CD4-positive, alpha-beta memory T cell (primary cell): ENCODE results near the gene INPP4B. TPM values are rescaled to one million over a fixed set of nuclear protein-coding genes. Genes with fewer than 3 reads are reported as not detected.

Experiments
- CTCF ChIA-PET: fragments of 350-600 bp; sonication (Branson Sonifier 250); formaldehyde crosslinking; loops from one replicate; lab custom pipeline; 2021; ENCODE audit warnings: inconsistent platforms; ENCODE audit not compliant: partially characterized antibody; lab: Charles Lee
- POLR2A ChIA-PET: fragments of 350-600 bp; sonication (Branson Sonifier 250); formaldehyde crosslinking; loops from one replicate; lab custom pipeline; 2021; ENCODE audit not compliant: partially characterized antibody; lab: Charles Lee
- DNase-seq, 5 donors: peaks; one replicate each; pipeline versions ENCODE4 v3.0.0 to v3.0.0-alpha.2; 2020 to 2022; ENCODE audit warnings: mixed read lengths in 1 of 5
- H3K27ac ChIP-seq: one replicate; pipeline ENCODE4 v1.7.0; 2013; ENCODE audit warnings: low read depth, low read length
- H3K27me3 ChIP-seq: 2 replicates; pipeline ENCODE4 v1.7.0; 2013; ENCODE audit warnings: mild to moderate bottlenecking, low read length, moderate library complexity; ENCODE audit not compliant: insufficient read depth
- H3K36me3 ChIP-seq: 2 replicates; pipeline ENCODE4 v1.7.0; 2013; ENCODE audit warnings: mild to moderate bottlenecking, low read length, moderate library complexity; ENCODE audit not compliant: insufficient read depth
- H3K4me1 ChIP-seq: 2 replicates; pipeline ENCODE4 v1.7.0; 2013; ENCODE audit warnings: mild to moderate bottlenecking, low read length, moderate library complexity; ENCODE audit not compliant: insufficient read depth
- H3K4me3 ChIP-seq, 2 donors: one replicate each; pipeline ENCODE4 v1.7.0; 2013; ENCODE audit warnings: low read length in 2 of 2, mild to moderate bottlenecking in 1 of 2
- H3K9me3 ChIP-seq, 2 donors: one replicate each; pipeline ENCODE4 v1.7.0; 2013; ENCODE audit warnings: low read length in 2 of 2, control low read depth in 1 of 2; ENCODE audit not compliant: control insufficient read depth in 1 of 2
- H3K27ac Mint-ChIP-seq, 7 donors: one replicate each; pipeline ENCODE4 v1.8.0; 2020 to 2021; ENCODE audit warnings: mixed read lengths in 7 of 7, mild to moderate bottlenecking in 6 of 7, inconsistent platforms in 3 of 7, moderate library complexity in 3 of 7
- H3K27me3 Mint-ChIP-seq, 2 donors: one replicate each; pipeline ENCODE4 v1.8.0; 2020 to 2021; ENCODE audit warnings: mixed read lengths in 2 of 2
- H3K36me3 Mint-ChIP-seq, 2 donors: one replicate each; pipeline ENCODE4 v1.8.0; 2020 to 2021; ENCODE audit warnings: mixed read lengths in 2 of 2, inconsistent platforms in 1 of 2, mild to moderate bottlenecking in 1 of 2
- H3K4me1 Mint-ChIP-seq, 4 donors: one replicate each; pipeline ENCODE4 v1.8.0; 2020 to 2021; ENCODE audit warnings: mixed read lengths in 4 of 4, mild to moderate bottlenecking in 1 of 4
- H3K4me3 Mint-ChIP-seq, 8 donors: one replicate each; pipeline ENCODE4 v1.8.0; 2020 to 2021; ENCODE audit warnings: mixed read lengths in 8 of 8, mild to moderate bottlenecking in 7 of 8, moderate library complexity in 6 of 8, inconsistent platforms in 3 of 8
- H3K9me3 Mint-ChIP-seq, 8 donors: one replicate each; pipeline ENCODE4 v1.8.0; 2020 to 2021; ENCODE audit warnings: mixed read lengths in 8 of 8, mild to moderate bottlenecking in 5 of 8, inconsistent platforms in 3 of 8, moderate library complexity in 1 of 8
- intact Hi-C: fragments of 100-400 bp; cut with micrococcal nuclease; formaldehyde crosslinking; loops from one replicate; pipeline ENCODE4 v1.15.1; 2023
- polyA plus RNA-seq, 2 donors: library from polyadenylated mRNA; unstranded; fragments of 300-500 nt; fragmentation: Illumina TruSeq; gene quantifications; one replicate each; pipeline ENCODE4 v1.2.3, GENCODE V29; 2021
- total RNA-seq, 2 experiments: library from RNA; stranded (reverse); gene quantifications; one replicate each; pipeline ENCODE4 v1.2.3, GENCODE V29; 2021

Gene INPP4B
- total and polyA plus RNA-seq, 4 experiments from 2014 or later = 76.7 to 112 (median 80.8) TPM

DNA sequence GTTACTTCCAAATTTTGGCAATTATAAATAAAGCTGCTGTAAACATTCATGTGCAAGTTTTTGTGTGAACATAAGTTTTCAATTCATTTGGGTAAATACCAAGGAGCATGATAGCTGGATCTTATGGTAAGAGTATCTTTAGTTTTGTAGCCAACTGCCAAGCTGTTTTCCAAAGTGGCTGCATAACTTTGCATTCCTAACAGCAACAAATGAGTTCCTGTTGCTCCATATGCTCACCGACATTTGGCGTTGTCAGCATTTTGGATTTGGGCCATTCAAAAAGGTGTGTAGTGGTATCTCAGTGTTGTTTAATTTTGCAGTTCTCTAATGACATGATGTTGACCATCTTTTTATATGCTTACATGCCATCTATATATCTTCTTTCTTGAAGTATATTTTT, 208.5 kb downstream of the INPP4B start:
- Histone ChIP-seq H3K9me3 (no peaks in the 10 kb centered on the region), H3K4me3 (no peak overlapping the region), H3K4me1 (no peaks in the 10 kb centered on the region), H3K36me3 (no peaks in the 10 kb centered on the region), H3K27ac (no peak overlapping the region), H3K27me3 (no peaks in the 10 kb centered on the region)
- no peak for DNase-seq
- Mint-ChIP-seq H3K4me1 (peaks cover 0 to 2% (median 0%) of the 10 kb centered on the region in 4 donors), H3K27me3 (no peaks in the 10 kb centered on the region), H3K4me3 (no peak overlapping the region), H3K27ac (no peak overlapping the region), H3K9me3 (peaks cover 2 to 69% (median 48%) of the 10 kb centered on the region in 8 donors), H3K36me3 (peaks cover 22 to 32% of the 10 kb centered on the region in 2 donors)
- ChIA-PET POLR2A (no interaction called here), CTCF (no interaction called here)
- intact Hi-C loops = loop anchor here (10.0 kb wide), 1 partner anchor 53 kb away; no protein-coding TSS in a partner anchor

GRCh38 chr4:142631836-142632235, 214.3 kb downstream of the INPP4B start:
- H3K27me3 ChIP-seq = no peaks in the 10 kb centered on the region
- H3K27me3 Mint-ChIP-seq = no peaks in the 10 kb centered on the region
- intact Hi-C loops = loop anchor here (10.0 kb wide), 1 partner anchor 47 kb away; no protein-coding TSS in a partner anchor
- no peaks in the 10 kb centered on the region for H3K36me3 ChIP-seq
- H3K36me3 Mint-ChIP-seq = peaks cover 32 to 48% of the 10 kb centered on the region in 2 donors
- DNase-seq = no peak
- POLR2A ChIA-PET = no interaction called here
- H3K4me1 ChIP-seq = no peaks in the 10 kb centered on the region
- no peaks in the 10 kb centered on the region for H3K4me1 Mint-ChIP-seq
- CTCF ChIA-PET = no interaction called here
- H3K9me3 Mint-ChIP-seq = peaks cover 4 to 64% (median 47%) of the 10 kb centered on the region in 8 donors
- H3K4me3 Mint-ChIP-seq = no peak overlapping the region
- H3K27ac ChIP-seq = no peak overlapping the region
- no peak overlapping the region for H3K4me3 ChIP-seq
- no peak overlapping the region for H3K27ac Mint-ChIP-seq
- no peaks in the 10 kb centered on the region for H3K9me3 ChIP-seq

- Mint-ChIP-seq H3K36me3 (peaks cover 69 to 77% of the 10 kb centered on the region in 2 donors), H3K27ac (no peak overlapping the region), H3K27me3 (no peaks in the 10 kb centered on the region), H3K4me3 (peak overlapping the region in 1 of 8 donors; percentile 57), H3K9me3 (peaks cover 4 to 67% (median 48%) of the 10 kb centered on the region in 8 donors), H3K4me1 (no peaks in the 10 kb centered on the region)
- Histone ChIP-seq H3K27ac (no peak overlapping the region), H3K36me3 (peaks cover 7% of the 10 kb centered on the region), H3K9me3 (peaks cover 0 to 4% of the 10 kb centered on the region in 2 donors), H3K4me1 (no peaks in the 10 kb centered on the region), H3K27me3 (no peaks in the 10 kb centered on the region), H3K4me3 (no peak overlapping the region)
- intact Hi-C loops = no loop called here
- ChIA-PET POLR2A (no interaction called here), CTCF (no interaction called here)
- no peak for DNase-seq
Observed at GRCh38 chr4:142615324-142615665, 230.8 kb downstream of the INPP4B start.

DNA sequence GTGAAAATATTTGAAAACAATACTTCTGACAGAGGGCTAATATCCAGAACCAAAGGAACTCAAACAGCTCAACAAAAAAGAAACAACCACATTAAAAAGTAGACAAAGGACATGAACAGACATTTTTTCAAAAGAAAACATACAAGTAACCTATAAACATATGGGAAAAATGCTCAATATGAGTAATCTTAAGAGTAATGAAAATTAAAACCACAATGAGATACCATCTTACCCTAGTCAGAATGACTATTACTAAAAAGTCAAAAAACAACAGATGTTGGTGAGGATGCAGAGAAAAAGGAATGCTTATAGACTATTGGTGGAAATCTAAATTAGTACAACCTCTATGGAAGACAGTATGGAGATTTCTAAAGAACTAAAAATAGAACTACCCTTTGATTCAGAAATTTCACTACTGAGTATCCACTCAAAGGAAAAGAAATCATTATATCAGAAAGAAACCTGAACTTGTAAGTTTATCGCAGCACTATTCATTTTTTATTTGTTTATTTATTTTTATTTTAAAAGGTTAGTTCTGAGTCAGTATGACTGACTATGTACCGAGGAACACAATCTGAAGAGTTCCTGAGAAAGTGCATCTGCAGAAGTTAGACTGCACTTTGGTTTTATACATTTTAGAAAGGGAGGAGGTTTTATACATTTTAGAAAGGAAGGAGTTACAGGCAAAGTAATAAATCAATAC, 231.3 kb downstream of the INPP4B start:
- no peak for DNase-seq
- Mint-ChIP-seq H3K27ac (no peak overlapping the region), H3K27me3 (no peaks in the 10 kb centered on the region), H3K4me1 (no peaks in the 10 kb centered on the region), H3K9me3 (peaks cover 4 to 67% (median 46%) of the 10 kb centered on the region in 8 donors), H3K4me3 (peak overlapping the region in 1 of 8 donors; percentile 57), H3K36me3 (peaks cover 67 to 76% of the 10 kb centered on the region in 2 donors)
- POLR2A ChIA-PET = no interaction called here
- H3K27me3 ChIP-seq = no peaks in the 10 kb centered on the region
- CTCF ChIA-PET = no interaction called here
- H3K4me3 ChIP-seq = no peak overlapping the region
- H3K9me3 ChIP-seq = peaks cover 0 to 4% of the 10 kb centered on the region in 2 donors
- H3K36me3 ChIP-seq = peaks cover 7% of the 10 kb centered on the region
- no peaks in the 10 kb centered on the region for H3K4me1 ChIP-seq
- no peak overlapping the region for H3K27ac ChIP-seq
- intact Hi-C loops = no loop called here

DNA sequence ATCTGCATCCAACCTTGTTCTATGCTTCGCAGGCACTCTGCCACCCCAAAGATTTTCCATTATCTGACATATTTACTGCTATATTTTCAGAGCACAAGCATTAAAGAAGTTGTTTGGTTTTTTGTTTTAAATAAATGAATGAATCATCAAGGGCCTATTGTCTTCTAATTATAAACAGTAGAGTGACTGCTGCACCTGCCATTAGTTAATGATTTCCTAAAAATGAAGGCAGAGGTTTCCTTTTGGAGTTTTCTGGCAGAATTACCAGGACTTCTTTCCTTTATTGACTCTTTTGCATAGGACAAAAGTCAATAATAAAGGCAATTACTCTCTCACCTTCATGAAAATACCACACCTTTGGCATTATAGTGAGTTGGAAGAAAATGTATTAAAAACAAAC, 238.1 kb downstream of the INPP4B start:
- H3K4me3 Mint-ChIP-seq = no peak overlapping the region
- intact Hi-C loops = no loop called here

GRCh38 chr4:142600952-142601351, 245.1 kb downstream of the INPP4B start:
- intact Hi-C loops = no loop called here
- H3K27me3 Mint-ChIP-seq = no peaks in the 10 kb centered on the region
- POLR2A ChIA-PET = interaction anchor here (1.5 kb wide), 1 partner anchor 103 kb away, joined by 4 read pairs; no protein-coding TSS in a partner anchor
- H3K4me3 Mint-ChIP-seq = no peak overlapping the region
- Histone ChIP-seq H3K4me3 (no peak overlapping the region), H3K36me3 (peaks cover 7% of the 10 kb centered on the region), H3K9me3 (peaks cover 0 to 22% of the 10 kb centered on the region in 2 donors), H3K27me3 (no peaks in the 10 kb centered on the region), H3K4me1 (no peaks in the 10 kb centered on the region), H3K27ac (no peak overlapping the region)
- peaks cover 4 to 73% (median 59%) of the 10 kb centered on the region in 8 donors for H3K9me3 Mint-ChIP-seq
- CTCF ChIA-PET = no interaction called here
- no peak overlapping the region for H3K27ac Mint-ChIP-seq
- peaks cover 0 to 6% (median 3%) of the 10 kb centered on the region in 4 donors for H3K4me1 Mint-ChIP-seq
- no peak for DNase-seq
- H3K36me3 Mint-ChIP-seq = peaks cover 75 to 77% of the 10 kb centered on the region in 2 donors

More for the DNA sequence above, 238.1 kb downstream of the INPP4B start:
- ChIA-PET POLR2A (no interaction called here), CTCF (no interaction called here)
- Mint-ChIP-seq H3K36me3 (peaks cover 54 to 57% of the 10 kb centered on the region in 2 donors), H3K27me3 (no peaks in the 10 kb centered on the region), H3K9me3 (peaks cover 8 to 74% (median 59%) of the 10 kb centered on the region in 8 donors), H3K4me1 (peaks cover 0 to 6% (median 0%) of the 10 kb centered on the region in 4 donors), H3K27ac (no peak overlapping the region)
- H3K4me1 ChIP-seq = no peaks in the 10 kb centered on the region
- no peak for DNase-seq
- H3K36me3 ChIP-seq = peaks cover 3% of the 10 kb centered on the region
- H3K4me3 ChIP-seq = no peak overlapping the region
- H3K27ac ChIP-seq = no peak overlapping the region
- H3K27me3 ChIP-seq = no peaks in the 10 kb centered on the region
- H3K9me3 ChIP-seq = peaks cover 0 to 17% of the 10 kb centered on the region in 2 donors

DNA sequence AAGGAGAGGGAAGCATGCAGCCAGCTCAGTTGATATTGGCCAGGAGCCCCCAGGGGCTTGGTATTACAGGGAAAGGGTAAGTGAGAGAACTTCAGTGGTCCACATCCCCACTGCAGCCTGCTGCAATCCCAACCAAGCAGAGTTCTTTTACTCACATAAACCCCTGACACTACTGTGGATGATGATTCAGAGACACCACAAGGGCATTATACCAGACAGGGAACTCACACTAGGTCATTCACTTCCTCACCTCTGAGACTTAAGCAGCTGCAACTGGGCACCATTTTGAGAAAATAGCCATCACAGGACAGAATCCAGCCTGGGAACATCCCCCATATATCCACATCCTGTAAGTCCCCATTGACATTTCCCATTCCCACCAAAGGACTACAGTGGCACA, 248.0 kb downstream of the INPP4B start:
- Histone ChIP-seq H3K4me3 (no peak overlapping the region), H3K27ac (no peak overlapping the region), H3K4me1 (no peaks in the 10 kb centered on the region), H3K9me3 (peaks cover 0 to 9% of the 10 kb centered on the region in 2 donors), H3K27me3 (no peaks in the 10 kb centered on the region), H3K36me3 (peaks cover 7% of the 10 kb centered on the region)
- CTCF ChIA-PET = no interaction called here
- H3K27ac Mint-ChIP-seq = no peak overlapping the region
- no peaks in the 10 kb centered on the region for H3K27me3 Mint-ChIP-seq
- intact Hi-C loops = no loop called here
- H3K4me1 Mint-ChIP-seq = peaks cover 3 to 10% (median 5%) of the 10 kb centered on the region in 4 donors
- POLR2A ChIA-PET = interaction anchor here (1.0 kb wide), 1 partner anchor 24 kb away, joined by 3 read pairs; no protein-coding TSS in a partner anchor
- H3K36me3 Mint-ChIP-seq = peaks cover 74 to 85% of the 10 kb centered on the region in 2 donors
- peaks cover 0 to 53% (median 36%) of the 10 kb centered on the region in 8 donors for H3K9me3 Mint-ChIP-seq
- DNase-seq = no peak
- no peak overlapping the region for H3K4me3 Mint-ChIP-seq
